ENCODE data around the gene XRCC1. TPM values are rescaled to one million over a fixed set of nuclear protein-coding genes. Genes with fewer than 3 reads are reported as not detected.

XRCC1 gene
- total RNA-seq, 2 experiments from 2014 or later, result 25.1 to 26.2 TPM

- ATAC-seq (ENCODE audit: poor library complexity) (no peak), DNase-seq (no peak)
- Histone ChIP-seq H3K9me3 (ENCODE audit: control insufficient read depth in 1 of 2, insufficient read depth in 1 of 2, low read length in 2 of 2) (no peaks in the 10 kb centered on the region), H3K36me3 (ENCODE audit: insufficient read depth, low read length) (peaks cover 31% of the 10 kb centered on the region), H3K27ac (ENCODE audit: low read depth in 1 of 2, low read length in 2 of 2) (no peak overlapping the region), H3K27me3 (ENCODE audit: control insufficient read depth in 1 of 2, insufficient read depth in 2 of 2, low read length in 2 of 2) (no peaks in the 10 kb centered on the region), H3K4me3 (ENCODE audit: low read length) (no peak overlapping the region), H3K4me1 (ENCODE audit: insufficient read depth, low read length) (peaks cover 30% of the 10 kb centered on the region)
- no peak for TF ChIP-seq CTCF (IDR thresholded peaks at IDR 0.05)
- no peaks in the 10 kb centered on the region for H3K9me3 Mint-ChIP-seq
- intact Hi-C loops (cut with DNase I, micrococcal nuclease), result loop anchor here in 1 of 2 experiments (5.0 kb wide), 2 partner anchors 53 to 137 kb away; no protein-coding TSS in a partner anchor
- H3K27me3 Mint-ChIP-seq, result no peaks in the 10 kb centered on the region
- H3K27ac Mint-ChIP-seq, result peak overlapping the region; percentile 30
- H3K4me3 Mint-ChIP-seq, result no peak overlapping the region
- POLR2A ChIA-PET, result no interaction called here
- H3K4me1 Mint-ChIP-seq (ENCODE audit: low read depth), result peaks cover 35% of the 10 kb centered on the region
- CTCF ChIA-PET, result interaction anchor here (1.1 kb wide), 1 partner anchor 26 kb away, joined by 4 read pairs; no protein-coding TSS in a partner anchor
- H3K36me3 Mint-ChIP-seq (ENCODE audit: low read depth), result peaks cover 60% of the 10 kb centered on the region
These were observed 24.4 kb upstream of the XRCC1 start for GRCh38 chr19:43599635-43600295.

GRCh38 chr19:43598445-43599240 lies 23.3 kb upstream of the XRCC1 start:
- no peak overlapping the region for H3K27ac ChIP-seq (ENCODE audit: low read depth in 1 of 2, low read length in 2 of 2)
- peak overlapping the region; percentile 100 for H3K27ac Mint-ChIP-seq

More at GRCh38 chr19:43598445-43599240, 23.3 kb upstream of the XRCC1 start:
- peaks cover 41% of the 10 kb centered on the region for H3K4me1 ChIP-seq (ENCODE audit: insufficient read depth, low read length)
- DNase-seq (no peak), ATAC-seq (ENCODE audit: poor library complexity) (no peak)
- no peaks in the 10 kb centered on the region for H3K9me3 ChIP-seq (ENCODE audit: control insufficient read depth in 1 of 2, insufficient read depth in 1 of 2, low read length in 2 of 2)
- Mint-ChIP-seq H3K36me3 (ENCODE audit: low read depth) (peaks cover 63% of the 10 kb centered on the region), H3K4me1 (ENCODE audit: low read depth) (peaks cover 39% of the 10 kb centered on the region), H3K9me3 (no peaks in the 10 kb centered on the region), H3K4me3 (peak overlapping the region; percentile 62), H3K27me3 (no peaks in the 10 kb centered on the region)
- peaks cover 33% of the 10 kb centered on the region for H3K36me3 ChIP-seq (ENCODE audit: insufficient read depth, low read length)
- H3K4me3 ChIP-seq (ENCODE audit: low read length), result no peak overlapping the region
- TF ChIP-seq CTCF (IDR thresholded peaks at IDR 0.05), result no peak
- intact Hi-C loops (cut with DNase I, micrococcal nuclease), result loop anchor here in 1 of 2 experiments (5.0 kb wide), 2 partner anchors 54 to 136 kb away; no protein-coding TSS in a partner anchor
- CTCF ChIA-PET, result interaction anchor here (5.8 kb wide), 1 partner anchor 44 kb away, joined by 122 read pairs; no protein-coding TSS in a partner anchor
- POLR2A ChIA-PET, result interaction anchor here (1.3 kb wide), 1 partner anchor 24 kb away, joined by 3 read pairs; no protein-coding TSS in a partner anchor
- H3K27me3 ChIP-seq (ENCODE audit: control insufficient read depth in 1 of 2, insufficient read depth in 2 of 2, low read length in 2 of 2), result no peaks in the 10 kb centered on the region

Data from CD4-positive, alpha-beta T cell (primary cell).